ENCODE results near the gene ATXN7L1. TPM values are rescaled to one million over a fixed set of nuclear protein-coding genes. Genes with fewer than 3 reads are reported as not detected.
"Not testable (repeated sequence)": the region's sequence is repeated elsewhere in the genome, so short reads cannot be mapped to it uniquely, and the experiment has no call there.

The ATXN7L1 gene
- polyA plus RNA-seq, 1 experiment: 5.5 TPM

- CTCF ChIA-PET: no interaction called here
- Histone ChIP-seq H3K9me3 (ENCODE audit: control insufficient read depth, insufficient read depth, low read length) (no peaks in the 10 kb centered on the region; the same call in 1 of the 2 replicates), H3K27me3 (ENCODE audit: control insufficient read depth, insufficient read depth, low read length) (no peaks in the 10 kb centered on the region), H3K27ac (ENCODE audit: low read depth, low read length) (no peak overlapping the region), H3K4me3 (ENCODE audit: low read depth, low read length) (no peak overlapping the region)
- no peak for TF ChIP-seq CTCF (IDR thresholded peaks at IDR 0.05; ENCODE audit: low read depth, low read length)
- DNase-seq (ENCODE audit: low read depth, low spot score): no peak
- POLR2A ChIA-PET: no interaction called here
Observed at GRCh38 chr7:105790996-105791395, 85.4 kb downstream of the ATXN7L1 start.

GRCh38 chr7:105790452-105790851 lies 85.9 kb downstream of the ATXN7L1 start:
- POLR2A ChIA-PET; H3K27ac ChIP-seq (ENCODE audit: low read depth, low read length); H3K27me3 ChIP-seq (ENCODE audit: control insufficient read depth, insufficient read depth, low read length); CTCF ChIA-PET; DNase-seq (ENCODE audit: low read depth, low spot score); H3K4me3 ChIP-seq (ENCODE audit: low read depth, low read length); H3K9me3 ChIP-seq (ENCODE audit: control insufficient read depth, insufficient read depth, low read length): not testable (repeated sequence)

- ChIA-PET POLR2A (no interaction called here), CTCF (no interaction called here)
- H3K27me3 ChIP-seq (ENCODE audit: control insufficient read depth, insufficient read depth, low read length): no peaks in the 10 kb centered on the region
- H3K9me3 ChIP-seq (ENCODE audit: control insufficient read depth, insufficient read depth, low read length): no peaks in the 10 kb centered on the region; the same call in 1 of the 2 replicates
- no peak overlapping the region for H3K4me3 ChIP-seq (ENCODE audit: low read depth, low read length)
- no peak for TF ChIP-seq CTCF (IDR thresholded peaks at IDR 0.05; ENCODE audit: low read depth, low read length)
- H3K27ac ChIP-seq (ENCODE audit: low read depth, low read length): no peak overlapping the region
- DNase-seq (ENCODE audit: low read depth, low spot score): no peak
Observed at GRCh38 chr7:105788816-105789349, 87.5 kb downstream of the ATXN7L1 start.

- no peaks in the 10 kb centered on the region; the same call in 1 of the 2 replicates for H3K9me3 ChIP-seq (ENCODE audit: control insufficient read depth, insufficient read depth, low read length)
- no peaks in the 10 kb centered on the region for H3K27me3 ChIP-seq (ENCODE audit: control insufficient read depth, insufficient read depth, low read length)
- H3K4me3 ChIP-seq (ENCODE audit: low read depth, low read length): no peak overlapping the region
- H3K27ac ChIP-seq (ENCODE audit: low read depth, low read length): no peak overlapping the region
- no peak for DNase-seq (ENCODE audit: low read depth, low spot score)
- POLR2A ChIA-PET: no interaction called here
- no peak for TF ChIP-seq CTCF (IDR thresholded peaks at IDR 0.05; ENCODE audit: low read depth, low read length)
- CTCF ChIA-PET: no interaction called here
Observed at GRCh38 chr7:105788356-105788755, 88.0 kb downstream of the ATXN7L1 start.

GRCh38 chr7:105787793-105788192 lies 88.6 kb downstream of the ATXN7L1 start:
- TF ChIP-seq CTCF (IDR thresholded peaks at IDR 0.05; ENCODE audit: low read depth, low read length): no peak
- DNase-seq (ENCODE audit: low read depth, low spot score): no peak

More at GRCh38 chr7:105787793-105788192, 88.6 kb downstream of the ATXN7L1 start:
- no peaks in the 10 kb centered on the region; the same call in 1 of the 2 replicates for H3K9me3 ChIP-seq (ENCODE audit: control insufficient read depth, insufficient read depth, low read length)
- CTCF ChIA-PET: no interaction called here
- no peak overlapping the region for H3K27ac ChIP-seq (ENCODE audit: low read depth, low read length)
- H3K4me3 ChIP-seq (ENCODE audit: low read depth, low read length): no peak overlapping the region
- POLR2A ChIA-PET: no interaction called here
- H3K27me3 ChIP-seq (ENCODE audit: control insufficient read depth, insufficient read depth, low read length): no peaks in the 10 kb centered on the region
